Cardiac septum (tissue), 1 donor: ENCODE data around the gene NRAP. TPM values are rescaled to one million over a fixed set of nuclear protein-coding genes. Genes with fewer than 3 reads are reported as not detected.

Source experiments
- DNase-seq: peaks from one replicate; pipeline ENCODE4 v3.0.0-alpha.2; 2020; ENCODE audit warnings: low spot score
- intact Hi-C: fragments of 100-400 bp; cut with DNase I; formaldehyde crosslinking; loops from one replicate; pipeline ENCODE4 v1.14.0; 2022
- long read RNA-seq: library from polyadenylated mRNA; unstranded; transcript quantifications from one replicate; pipeline ENCODE4 v2.0.0, GENCODE V29; 2021
- total RNA-seq: library from RNA; stranded (reverse); fragmentation: NEBNext Ultra II Directional; extraction: Animal tissue kit (Norgen Biotek cat#: 25700); gene quantifications from one replicate; pipeline ENCODE4 v1.2.1, GENCODE V29; 2021
- donor health status: DM: no; HTN: no; CAD: no.

The NRAP gene
- total RNA-seq, result 1,029 TPM
- long read RNA-seq, full-length matches to known transcripts, result 34 of 762 reads
- long read RNA-seq, partial matches to known transcripts, result 632 of 762 reads
- long read RNA-seq, other reads (novel, unspliced or antisense), result 96 of 762 reads

- no peak for DNase-seq
- intact Hi-C loops, result loop anchor here (5.0 kb wide), 1 partner anchor 37 kb away; no protein-coding TSS in a partner anchor
Observed at GRCh38 chr10:113663908-113664307, at the start of gene NRAP. Gene NRAP (minus strand): TSS chr10:113664041. CDS start chr10:113663882, 159 bp downstream.

DNA sequence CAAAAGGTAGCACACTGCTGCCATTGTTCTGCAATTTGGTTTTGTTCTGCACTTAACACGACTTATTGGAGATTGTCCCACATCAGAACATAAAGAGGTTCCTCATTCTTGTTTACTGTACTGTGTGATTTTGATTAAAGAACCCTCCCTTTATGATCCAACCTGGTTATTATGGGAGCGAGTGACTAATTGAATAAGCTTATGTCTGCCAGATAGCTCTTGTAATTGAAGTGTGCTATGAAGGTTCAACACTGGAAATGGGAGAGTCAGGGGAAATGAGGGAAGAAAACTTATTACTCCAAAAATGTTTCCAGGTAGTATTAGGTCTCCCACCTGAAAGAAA, 49.8 kb upstream of the NRAP start:
- DNase-seq, result no peak
- intact Hi-C loops, result no loop called here

GRCh38 chr10:113712755-113713639, 49.2 kb upstream of the NRAP start:
- DNase-seq, result no peak
- intact Hi-C loops, result no loop called here

GRCh38 chr10:113712024-113712423, 48.2 kb upstream of the NRAP start:
- intact Hi-C loops, result no loop called here

DNA sequence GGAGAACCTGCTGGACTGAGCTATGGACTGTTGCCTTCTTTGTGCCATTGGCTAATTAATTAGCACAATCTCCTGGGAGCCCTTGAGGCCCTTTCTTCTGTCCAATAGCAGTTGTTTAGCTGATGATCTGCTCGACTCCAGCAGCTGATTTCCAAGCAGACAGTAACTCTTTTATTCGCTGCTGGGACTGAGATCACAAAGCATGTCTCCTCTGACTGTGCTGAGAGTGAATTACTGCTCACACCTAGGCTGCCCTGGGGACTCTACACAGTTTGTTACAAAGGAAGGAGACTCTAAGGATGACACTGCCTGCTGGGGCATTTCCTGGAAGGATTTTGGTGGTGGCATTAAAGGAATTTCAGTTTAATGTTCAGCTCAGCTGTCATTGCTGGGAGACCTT, 47.3 kb upstream of the NRAP start:
- no peak for DNase-seq
- intact Hi-C loops, result no loop called here

More at GRCh38 chr10:113712024-113712423, 48.2 kb upstream of the NRAP start:
- DNase-seq, result no peak

DNA sequence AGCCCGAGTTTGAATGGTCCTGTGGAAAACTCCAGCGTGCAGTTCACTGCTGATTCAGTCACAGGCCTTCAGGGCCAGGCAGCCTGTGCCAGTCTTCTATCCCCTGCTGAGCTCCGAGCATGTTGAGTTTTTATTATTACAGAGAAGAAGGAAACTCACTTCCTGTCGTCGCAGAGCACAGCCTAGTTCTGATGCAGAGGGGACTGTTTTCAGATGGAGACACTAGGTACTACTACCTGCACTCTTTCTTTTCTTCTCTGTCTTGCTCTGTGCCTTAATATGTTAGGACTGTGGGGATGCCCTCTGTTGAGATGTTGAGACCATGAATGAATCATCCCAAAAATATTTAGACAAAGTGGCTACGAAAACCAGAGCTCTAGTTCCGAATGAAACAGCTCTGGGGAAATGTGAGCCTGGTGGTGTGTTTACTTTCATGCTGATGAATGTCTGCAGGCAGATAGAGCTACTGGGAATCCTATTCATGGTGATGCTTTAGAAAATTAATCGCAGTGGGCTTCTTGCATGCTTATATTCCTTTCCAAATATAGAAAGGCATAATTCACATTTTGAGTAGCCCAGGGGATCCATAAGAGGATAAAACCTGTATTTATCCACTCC, 45.5 kb upstream of the NRAP start:
- intact Hi-C loops, result loop anchor here (5.0 kb wide), 1 partner anchor 88 kb away; no protein-coding TSS in a partner anchor
- DNase-seq, result no peak

- intact Hi-C loops, result loop anchor here (5.0 kb wide), 1 partner anchor 89 kb away; no protein-coding TSS in a partner anchor
- no peak for DNase-seq
Observed at GRCh38 chr10:113708640-113709039, 44.8 kb upstream of the NRAP start.

DNA sequence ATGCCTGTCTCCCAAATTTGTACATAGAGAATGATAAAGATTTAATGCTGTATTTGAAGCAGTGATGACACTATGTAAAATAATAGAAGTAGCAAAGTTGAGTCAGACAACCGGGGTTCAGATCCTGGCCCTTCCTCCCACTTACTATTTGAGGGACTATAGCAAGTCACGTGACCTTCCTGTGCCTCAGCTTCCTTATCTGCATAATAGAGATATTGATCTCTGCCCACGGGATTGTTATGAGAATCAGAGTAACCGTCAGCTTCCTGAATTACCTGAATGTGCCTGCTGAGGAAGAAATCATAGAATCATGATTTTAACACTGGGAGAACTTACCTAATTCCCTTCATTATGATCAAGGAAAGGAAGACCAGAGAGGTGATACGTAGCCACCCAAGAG, 42.8 kb upstream of the NRAP start:
- intact Hi-C loops, result loop anchor here (5.0 kb wide), 1 partner anchor 91 kb away; no protein-coding TSS in a partner anchor
- DNase-seq, result no peak

DNA sequence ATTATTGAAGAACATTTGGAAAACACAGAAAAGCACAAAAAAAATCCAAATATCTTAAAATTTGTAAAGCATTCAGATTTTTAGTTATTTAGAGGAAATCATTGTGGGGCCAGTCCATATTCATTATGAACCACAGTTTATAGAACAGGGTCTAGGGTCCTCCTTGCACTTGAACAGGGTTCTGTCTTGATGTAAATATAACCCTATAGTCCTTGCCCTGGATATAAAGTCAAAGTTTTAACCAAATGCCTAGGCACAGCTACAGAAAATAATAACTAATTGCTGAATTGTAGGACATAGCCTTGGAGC, 41.5 kb upstream of the NRAP start:
- intact Hi-C loops, result loop anchor here (5.0 kb wide), 1 partner anchor 92 kb away; no protein-coding TSS in a partner anchor
- DNase-seq, result no peak

GRCh38 chr10:113704637-113705343, 40.9 kb upstream of the NRAP start:
- intact Hi-C loops, result loop anchor here (5.0 kb wide), 2 partner anchors 93 to 398 kb away; no protein-coding TSS in a partner anchor
- no peak for DNase-seq

DNA sequence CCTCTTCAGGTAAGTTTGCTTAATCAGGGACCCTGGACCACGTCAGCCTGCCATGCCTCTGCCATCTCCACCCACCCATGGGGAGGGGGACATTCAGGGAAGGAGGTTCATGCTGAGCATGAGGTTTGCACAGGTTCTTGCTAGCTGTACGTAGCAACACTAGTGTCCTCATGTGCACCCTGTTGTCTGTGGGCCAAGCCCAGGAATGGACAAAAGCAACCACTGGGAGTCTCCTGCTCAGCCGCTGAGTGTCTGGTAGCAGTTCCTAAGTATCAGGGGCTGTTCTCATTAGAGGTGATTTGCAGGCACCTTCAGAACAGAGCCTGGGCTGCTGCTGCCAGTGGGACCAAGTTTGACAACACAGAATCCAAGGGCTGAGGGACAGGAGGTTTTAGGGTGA, 33.8 kb upstream of the NRAP start:
- DNase-seq, result no peak
- intact Hi-C loops, result no loop called here

GRCh38 chr10:113695691-113696090, 31.9 kb upstream of the NRAP start:
- DNase-seq, result no peak
- intact Hi-C loops, result no loop called here

GRCh38 chr10:113693348-113693747, 29.5 kb upstream of the NRAP start:
- intact Hi-C loops, result no loop called here
- no peak for DNase-seq

GRCh38 chr10:113692271-113692670, 28.4 kb upstream of the NRAP start:
- intact Hi-C loops, result no loop called here
- no peak for DNase-seq

- DNase-seq, result no peak
- intact Hi-C loops, result no loop called here
Observed at GRCh38 chr10:113691381-113691780, 27.5 kb upstream of the NRAP start.

GRCh38 chr10:113690749-113691148, 26.9 kb upstream of the NRAP start:
- intact Hi-C loops, result no loop called here

DNA sequence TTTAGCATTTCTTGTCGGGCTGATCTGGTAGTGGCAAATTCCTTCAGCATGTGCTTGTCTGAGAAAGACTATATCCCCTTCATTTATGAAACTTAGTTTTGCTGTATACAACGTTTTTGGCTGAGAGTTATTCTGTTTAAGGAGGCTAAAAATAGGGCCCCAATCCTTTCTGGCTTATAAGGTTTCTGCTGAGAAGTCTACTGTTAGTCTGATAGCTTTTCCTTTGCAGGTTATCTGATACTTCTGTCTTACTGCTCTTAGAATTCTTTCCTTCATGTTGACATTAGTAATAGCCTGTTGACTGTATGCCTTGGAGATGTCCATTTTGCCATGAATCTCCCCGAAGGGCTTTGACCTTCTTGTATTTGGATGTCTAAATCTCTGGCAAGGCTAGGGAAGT, 25.7 kb upstream of the NRAP start:
- intact Hi-C loops, result no loop called here
- no peak for DNase-seq

More at GRCh38 chr10:113690749-113691148, 26.9 kb upstream of the NRAP start:
- DNase-seq, result no peak

- intact Hi-C loops, result no loop called here
- no peak for DNase-seq
Observed at GRCh38 chr10:113689057-113689456, 25.2 kb upstream of the NRAP start.

GRCh38 chr10:113687037-113687436, 23.2 kb upstream of the NRAP start:
- DNase-seq, result no peak
- intact Hi-C loops, result no loop called here

DNA sequence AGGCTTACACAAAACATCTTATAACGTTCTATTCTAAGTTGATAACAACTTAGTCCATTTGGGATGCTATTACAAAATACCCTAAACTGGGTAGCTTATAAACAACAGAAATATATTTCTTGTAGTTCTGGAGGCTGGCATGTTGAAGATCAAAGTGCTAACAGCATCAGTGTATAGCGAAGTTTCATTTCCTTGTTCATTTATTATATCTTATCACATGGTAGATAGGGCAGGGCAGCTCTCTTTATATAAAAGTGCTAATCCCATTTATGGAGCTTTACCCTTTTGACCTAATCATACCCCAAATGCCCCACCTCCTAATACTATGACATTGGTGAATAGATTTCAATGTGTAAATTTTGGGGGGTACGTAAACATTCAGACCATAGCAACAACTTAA, 22.2 kb upstream of the NRAP start:
- intact Hi-C loops, result no loop called here
- no peak for DNase-seq
